Measurements from ENCODE around the gene ALKBH2. TPM values are rescaled to one million over a fixed set of nuclear protein-coding genes. Genes with fewer than 3 reads are reported as not detected.
A peak's percentile ranks its signal among the peaks of the same experiment; 100 is the strongest.

ALKBH2 gene
- total RNA-seq, 1 donor from 2014 or later, result 18.6 TPM

GRCh38 chr12:109100741-109101140, 7.5 kb upstream of the ALKBH2 start:
- Histone ChIP-seq H3K27me3 (no peaks in the 10 kb centered on the region), H3K9me3 (no peaks in the 10 kb centered on the region), H3K4me3 (no peak overlapping the region), H3K27ac (no peak overlapping the region), H3K4me1 (peaks cover 4 to 19% of the 10 kb centered on the region in 2 donors), H3K36me3 (peaks cover 42 to 45% of the 10 kb centered on the region in 2 donors)
- TF ChIP-seq CTCF (IDR thresholded peaks at IDR 0.05), result no peak
- no peak for DNase-seq (ENCODE audit: low spot score in 2 of 2)
- intact Hi-C loops (cut with DNase I), result no loop called here

DNA sequence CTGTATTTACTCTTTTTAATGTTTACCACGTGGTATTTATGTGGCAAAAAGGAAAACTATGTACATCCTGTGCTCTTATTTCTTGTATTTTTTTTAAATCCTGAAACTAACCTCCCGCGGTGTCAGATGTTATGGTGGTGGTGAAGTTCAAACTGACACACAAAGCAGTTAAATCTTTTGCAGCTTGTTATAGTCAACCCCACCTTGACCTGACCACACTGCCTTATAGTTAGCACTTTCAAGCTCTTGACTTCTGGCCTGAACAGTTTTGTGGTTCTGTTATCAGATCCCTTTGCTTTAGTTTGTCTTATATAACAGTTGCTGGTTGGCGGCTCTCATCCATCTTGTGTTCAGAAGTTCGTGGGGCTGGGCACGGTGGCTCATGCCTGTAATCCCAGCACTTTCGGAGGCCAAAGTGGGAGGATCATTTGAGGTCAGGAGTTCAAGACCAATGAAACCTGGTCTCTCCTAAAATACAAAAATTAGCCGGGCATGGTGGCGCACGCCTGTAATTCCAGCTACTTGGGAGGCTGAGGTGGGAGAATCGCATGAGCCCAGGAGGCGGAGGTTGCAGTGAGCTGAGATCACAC, 6.3 kb upstream of the ALKBH2 start:
- TF ChIP-seq CTCF (IDR thresholded peaks at IDR 0.05), result no peak
- H3K36me3 ChIP-seq, result peaks cover 30 to 32% of the 10 kb centered on the region in 2 donors
- peak overlapping the region; percentile 87 to 91 for H3K4me3 ChIP-seq
- H3K9me3 ChIP-seq, result no peaks in the 10 kb centered on the region
- H3K4me1 ChIP-seq, result peaks cover 4 to 19% of the 10 kb centered on the region in 2 donors
- DNase-seq (ENCODE audit: low spot score in 2 of 2), result no peak
- H3K27me3 ChIP-seq, result no peaks in the 10 kb centered on the region
- peak overlapping the region; percentile 9 to 92 for H3K27ac ChIP-seq
- intact Hi-C loops (cut with DNase I), result loop anchor here (10.0 kb wide), 3 partner anchors 365 to 1415 kb away; partner anchors contain the start of gene PWP1

DNA sequence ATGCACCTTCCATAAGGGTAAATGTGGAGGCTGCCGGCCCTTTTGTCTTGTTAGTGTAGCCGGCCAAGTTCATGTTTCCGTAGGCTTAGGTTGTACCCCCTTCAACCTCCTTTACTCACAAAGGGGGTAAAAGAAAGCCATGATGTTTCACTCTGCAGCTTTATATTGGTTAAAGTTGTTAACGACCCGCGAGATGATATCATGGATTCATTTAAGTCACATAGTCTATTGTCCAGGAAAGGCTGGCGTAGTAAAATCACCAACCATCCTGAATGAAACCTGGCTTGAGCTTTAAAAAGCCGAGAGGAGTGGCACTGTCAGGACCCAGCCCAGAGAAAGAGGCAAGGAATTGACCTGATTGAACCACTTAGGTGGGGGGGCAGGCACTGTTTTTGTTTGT, 5.4 kb upstream of the ALKBH2 start:
- TF ChIP-seq CTCF (IDR thresholded peaks at IDR 0.05), result no peak
- DNase-seq (ENCODE audit: low spot score in 2 of 2), result no peak
- Histone ChIP-seq H3K27ac (peak overlapping the region; percentile 88 to 92), H3K4me3 (peak overlapping the region; percentile 87 to 91), H3K36me3 (peaks cover 21 to 24% of the 10 kb centered on the region in 2 donors), H3K4me1 (peaks cover 4 to 22% of the 10 kb centered on the region in 2 donors), H3K9me3 (no peaks in the 10 kb centered on the region), H3K27me3 (no peaks in the 10 kb centered on the region)
- intact Hi-C loops (cut with DNase I), result loop anchor here (10.0 kb wide), 3 partner anchors 366 to 1414 kb away; partner anchors contain the start of gene PWP1

- no peak for DNase-seq (ENCODE audit: low spot score in 2 of 2)
- Histone ChIP-seq H3K27me3 (no peaks in the 10 kb centered on the region), H3K36me3 (peaks cover 16 to 19% of the 10 kb centered on the region in 2 donors), H3K4me3 (peak overlapping the region; percentile 87 to 91), H3K9me3 (no peaks in the 10 kb centered on the region), H3K27ac (peak overlapping the region; percentile 88 to 92), H3K4me1 (peaks cover 4 to 25% of the 10 kb centered on the region in 2 donors)
- intact Hi-C loops (cut with DNase I), result loop anchor here (10.0 kb wide), 3 partner anchors 367 to 1413 kb away; partner anchors contain the start of gene PWP1
- no peak for TF ChIP-seq CTCF (IDR thresholded peaks at IDR 0.05)
These were observed 4.9 kb upstream of the ALKBH2 start for GRCh38 chr12:109098183-109098604.

DNA sequence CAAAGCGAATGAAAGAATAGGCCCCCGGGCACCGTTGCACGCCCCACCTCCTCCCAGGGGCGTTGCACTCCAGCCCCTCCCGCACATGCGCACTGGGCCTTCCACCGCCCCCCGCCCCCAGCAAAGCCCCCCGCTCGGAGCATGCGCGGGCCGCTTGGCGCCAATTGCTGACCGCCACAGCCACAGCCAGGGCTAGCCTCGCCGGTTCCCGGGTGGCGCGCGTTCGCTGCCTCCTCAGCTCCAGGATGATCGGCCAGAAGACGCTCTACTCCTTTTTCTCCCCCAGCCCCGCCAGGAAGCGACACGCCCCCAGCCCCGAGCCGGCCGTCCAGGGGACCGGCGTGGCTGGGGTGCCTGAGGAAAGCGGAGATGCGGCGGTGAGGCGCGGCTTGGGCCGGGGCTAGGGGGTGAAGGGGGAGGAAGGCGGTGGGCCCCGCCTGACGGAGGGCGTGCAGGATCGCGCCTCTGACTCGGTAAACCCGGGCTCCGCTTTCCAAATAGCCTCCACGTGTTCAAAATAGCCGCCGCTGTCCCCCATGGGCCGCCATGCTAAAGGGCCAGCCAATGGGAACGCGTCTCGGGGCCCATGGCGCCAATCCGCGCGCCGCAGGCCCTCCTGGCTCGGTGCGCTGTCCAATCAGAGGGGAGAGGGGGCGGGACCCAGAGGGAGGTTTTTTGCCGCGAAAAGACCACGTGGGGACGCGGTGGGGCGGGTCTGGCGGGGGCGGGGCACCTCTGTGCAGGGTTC, 4.3 kb upstream of the ALKBH2 start, which contains the start of gene UNG:
UNG (plus strand) TSS at position 163 of the 748 bp plus-strand sequence; CDS start at position 246, 83 bp downstream.
- no peak for TF ChIP-seq CTCF (IDR thresholded peaks at IDR 0.05)
- H3K4me1 ChIP-seq, result peaks cover 7 to 30% of the 10 kb centered on the region in 2 donors
- peak within 1 kb of the TSS; percentile 88 to 92 for H3K27ac ChIP-seq
- intact Hi-C loops (cut with DNase I), result loop anchor here (10.0 kb wide), 3 partner anchors 367 to 1413 kb away; partner anchors contain the start of gene PWP1
- no peaks in the 10 kb centered on the region for H3K9me3 ChIP-seq
- H3K36me3 ChIP-seq, result peaks cover 10 to 13% of the 10 kb centered on the region in 2 donors
- DNase-seq (ENCODE audit: low spot score in 2 of 2), result peak; percentile 89 to 98
- no peaks in the 10 kb centered on the region for H3K27me3 ChIP-seq
- peak within 1 kb of the TSS; percentile 87 to 91 for H3K4me3 ChIP-seq
